Left lung (tissue), 10 donors: ENCODE results near the gene IDI2. TPM values are rescaled to one million over a fixed set of nuclear protein-coding genes. Genes with fewer than 3 reads are reported as not detected.

Experiments
- ATAC-seq: fragments of 200-7000 bp; cut with Tn5 transposase; one replicate; pipeline ENCODE4 v1.9.1; 2020; ENCODE audit warnings: moderate library complexity
- DNase-seq, 4 donors: peaks; one replicate each; pipeline ENCODE4 v3.0.0-alpha.2; 2013 to 2020
- H3K27ac ChIP-seq, 2 donors: fragments of 200-600 bp; sonication (generic) in 1 of 2; one replicate each; pipeline versions ENCODE4 v1.5.0 to v1.8.0; 2020 to 2021
- H3K27me3 ChIP-seq, 2 donors: fragments of 200-600 bp; sonication (generic) in 1 of 2; one replicate each; pipeline versions ENCODE4 v1.5.0 to v1.8.0; 2020 to 2021
- H3K36me3 ChIP-seq, 2 donors: fragments of 200-600 bp; sonication (generic) in 1 of 2; one replicate each; pipeline versions ENCODE4 v1.5.0 to v1.8.0; 2020 to 2021
- H3K4me1 ChIP-seq, 2 donors: fragments of 200-600 bp; one replicate each; pipeline ENCODE4 v1.8.0; 2021
- H3K4me3 ChIP-seq, 2 donors: fragments of 200-600 bp; sonication (generic) in 1 of 2; one replicate each; pipeline versions ENCODE4 v1.5.0 to v1.8.0; 2020 to 2021; ENCODE audit warnings: mild to moderate bottlenecking in 1 of 2
- H3K9me3 ChIP-seq, 2 donors: fragments of 200-600 bp; sonication (generic) in 1 of 2; one replicate each; pipeline versions ENCODE4 v1.5.0 to v1.8.0; 2020 to 2021
- CTCF ChIP-seq, 2 donors: fragments of 200-600 bp; sonication (generic) in 1 of 2; IDR thresholded peaks; one replicate each; pipeline versions ENCODE4 v1.5.0 to v1.8.0; 2021; ENCODE audit warnings: antibody characterized with exemption in 2 of 2
- intact Hi-C, 2 donors: fragments of 100-400 bp; cut with DNase I; formaldehyde crosslinking; loops; one replicate each; pipeline versions ENCODE4 v1.11.2 to v1.14.2; 2022
- polyA plus RNA-seq, 6 donors: library from polyadenylated mRNA; unstranded; fragments of 120-200 nt; gene quantifications; one replicate each; pipeline ENCODE4 v1.2.1, GENCODE V29; 2013; ENCODE audit not compliant: insufficient read length in 6 of 6
- total RNA-seq, 2 donors: library from RNA; stranded (reverse); fragmentation: NEBNext Ultra II Directional; extraction: Animal tissue kit (Norgen Biotek cat#: 25700); gene quantifications; one replicate each; pipeline ENCODE4 v1.2.1, GENCODE V29; 2021
- donor health status: DM: no; HTN: yes; CAD: no.
- donor health status: DM: no; HTN: no; CAD: no.

The IDI2 gene
- total and polyA plus RNA-seq, 8 donors: 0.17 to 0.24 (median 0.17) TPM; not detected in 5

GRCh38 chr10:1050554-1050953, 24.9 kb upstream of the IDI2 start:
- peak overlapping the region in 1 of 2 donors; percentile 97 for H3K27ac ChIP-seq
- H3K4me3 ChIP-seq: peak overlapping the region; percentile 52 to 89
- peaks cover 17 to 69% of the 10 kb centered on the region in 2 donors for H3K4me1 ChIP-seq
- no peaks in the 10 kb centered on the region for H3K9me3 ChIP-seq
- intact Hi-C loops: no loop called here
- H3K36me3 ChIP-seq: peaks cover 0 to 14% of the 10 kb centered on the region in 2 donors
- DNase-seq (no peak), ATAC-seq (no peak)
- H3K27me3 ChIP-seq: no peaks in the 10 kb centered on the region
- no peak for TF ChIP-seq CTCF (IDR thresholded peaks at IDR 0.05)

GRCh38 chr10:1050145-1050544, 24.5 kb upstream of the IDI2 start:
- TF ChIP-seq CTCF (IDR thresholded peaks at IDR 0.05): no peak
- Histone ChIP-seq H3K27ac (peak overlapping the region; percentile 97 to 100), H3K4me3 (peak overlapping the region; percentile 52 to 89), H3K27me3 (no peaks in the 10 kb centered on the region), H3K4me1 (peaks cover 17 to 69% of the 10 kb centered on the region in 2 donors), H3K36me3 (peaks cover 0 to 14% of the 10 kb centered on the region in 2 donors), H3K9me3 (no peaks in the 10 kb centered on the region)
- DNase-seq: no peak
- intact Hi-C loops: no loop called here
- ATAC-seq: no peak

- H3K4me3 ChIP-seq: peak overlapping the region; percentile 52 to 89
- ATAC-seq (no peak), DNase-seq (no peak)
- TF ChIP-seq CTCF (IDR thresholded peaks at IDR 0.05): no peak
- H3K27me3 ChIP-seq: no peaks in the 10 kb centered on the region
- peak overlapping the region; percentile 97 to 100 for H3K27ac ChIP-seq
- intact Hi-C loops: no loop called here
- H3K4me1 ChIP-seq: peaks cover 11 to 69% of the 10 kb centered on the region in 2 donors
- H3K9me3 ChIP-seq: no peaks in the 10 kb centered on the region
- H3K36me3 ChIP-seq: peaks cover 0 to 14% of the 10 kb centered on the region in 2 donors
These were observed 23.8 kb upstream of the IDI2 start for GRCh38 chr10:1049425-1049958.

- H3K27me3 ChIP-seq: no peaks in the 10 kb centered on the region
- no peak for TF ChIP-seq CTCF (IDR thresholded peaks at IDR 0.05)
- no peaks in the 10 kb centered on the region for H3K9me3 ChIP-seq
- peak within 1 kb of the TSS; percentile 97 to 100 for H3K27ac ChIP-seq
- intact Hi-C loops: no loop called here
- peaks cover 9 to 69% of the 10 kb centered on the region in 2 donors for H3K4me1 ChIP-seq
- ATAC-seq (peak; percentile 92), DNase-seq (peak; percentile 96 to 98 (median 98))
- H3K36me3 ChIP-seq: peaks cover 0 to 12% of the 10 kb centered on the region in 2 donors
- H3K4me3 ChIP-seq: peak within 1 kb of the TSS; percentile 52 to 89
These were observed 23.2 kb upstream of the IDI2 start, which contains the start of gene IDI1 for GRCh38 chr10:1048732-1049424. TSS of gene IDI1 (minus strand) at chr10:1049119. CDS start at chr10:1049003, 116 bp downstream.

GRCh38 chr10:1048349-1048731, 22.7 kb upstream of the IDI2 start:
- ATAC-seq: no peak
- Histone ChIP-seq H3K36me3 (peaks cover 0 to 6% of the 10 kb centered on the region in 2 donors), H3K4me3 (peak overlapping the region; percentile 52 to 89), H3K27me3 (no peaks in the 10 kb centered on the region), H3K4me1 (peaks cover 9 to 69% of the 10 kb centered on the region in 2 donors), H3K9me3 (no peaks in the 10 kb centered on the region), H3K27ac (peak overlapping the region; percentile 97 to 100)
- DNase-seq: peak in 2 of 4 donors; percentile 40 to 52
- no peak for TF ChIP-seq CTCF (IDR thresholded peaks at IDR 0.05)
- intact Hi-C loops: no loop called here
